Adrenal gland (tissue), 12 donors: ENCODE data around the gene SLC25A45. TPM values are rescaled to one million over a fixed set of nuclear protein-coding genes. Genes with fewer than 3 reads are reported as not detected.

Source experiments
- DNase-seq, 7 donors: peaks; one replicate each; pipeline ENCODE4 v3.0.0-alpha.2; 2019 to 2020
- H3K27ac ChIP-seq, 5 donors: fragments of 200-600 bp; sonication (generic) in 4 of 5; 1 replicate in 3 of 5; 2 replicates in 2 of 5; pipeline versions ENCODE4 v1.5.1 to v1.8.0; 2016 to 2020; ENCODE audit warnings: mild to moderate bottlenecking in 1 of 5
- H3K27me3 ChIP-seq: fragments of 200-600 bp; 2 replicates; pipeline ENCODE4 v1.8.0; 2021
- H3K36me3 ChIP-seq, 2 donors: fragments of 200-600 bp; replicated peaks in 1 of 2; 1 replicate in 1 of 2; 2 replicates in 1 of 2; pipeline versions ENCODE4 v1.5.1 to v1.8.0; 2018 to 2022
- H3K4me1 ChIP-seq, 2 donors: fragments of 200-600 bp; replicated peaks in 1 of 2; 1 replicate in 1 of 2; 2 replicates in 1 of 2; pipeline versions ENCODE4 v1.5.1 to v1.8.0; 2018 to 2021
- H3K4me3 ChIP-seq, 4 donors: fragments of 200-600 bp; sonication (generic) in 3 of 4; one replicate each; pipeline ENCODE4 v1.5.1; 2016 to 2018
- H3K9me3 ChIP-seq, 3 donors: fragments of 200-600 bp; sonication (generic) in 1 of 3; replicated peaks in 1 of 3; 1 replicate in 2 of 3; 2 replicates in 1 of 3; pipeline versions ENCODE4 v1.5.1 to v1.8.0; 2016 to 2021
- CTCF ChIP-seq, 6 experiments: fragments of 450-650 bp in 4 of 6; fragments of 200-600 bp in 2 of 6; sonication (generic) in 1 of 6; IDR thresholded peaks; 1 replicate in 5 of 6; 2 replicates in 1 of 6; pipeline versions ENCODE4 v1.5.1 to v1.8.0; 2016 to 2021; ENCODE audit warnings: antibody characterized with exemption in 6 of 6, mild to moderate bottlenecking in 2 of 6, moderate library complexity in 1 of 6
- POLR2A ChIP-seq, 2 donors: fragments of 450-650 bp; IDR thresholded peaks; one replicate each; pipeline ENCODE4 v1.6.1; 2017; ENCODE audit warnings: antibody characterized with exemption in 2 of 2, mild to moderate bottlenecking in 2 of 2, moderate library complexity in 1 of 2
- WGBS, 4 donors: extraction: QIAGEN DNeasy Blood & Tissue Kit in 2 of 4; methylation state at CpG; one replicate each; pipeline versions ENCODE4 v1.1.5 to v1.1.7; 2013 to 2017; 5-methylcytosine and 5-hydroxymethylcytosine counted together
- intact Hi-C, 2 donors: fragments of 100-400 bp; cut with DNase I; formaldehyde crosslinking; loops; one replicate each; pipeline versions ENCODE4 v1.14.1 to v1.15.0; 2022 to 2023
- polyA plus RNA-seq, 3 donors: library from polyadenylated mRNA; stranded (reverse); fragments of 200-250 nt in 2 of 3; fragments of 350-450 nt in 1 of 3; fragmentation: Illumina TruSeq in 1 of 3; extraction: RNeasy Lipid Tissue Mini Kit (QIAGEN cat#74804) in 1 of 3; gene quantifications; one replicate each; pipeline ENCODE4 v1.2.3, GENCODE V29; 2013 to 2014
- total RNA-seq, 9 donors: library from RNA; depleted of rRNA in 4 of 9; stranded (reverse); fragments of >200 nt in 4 of 9; fragments of 120-200 nt in 1 of 9; fragmentation: NEBNext Ultra II Directional in 1 of 9; extraction: Animal tissue kit (Norgen Biotek cat#: 25700) in 1 of 9; gene quantifications; one replicate each; pipeline versions ENCODE4 v1.1.0 to v1.2.4, GENCODE V29; 2013 to 2023
- donor health status: healthy with polysubstance abuse.
- donor health status: Bipolar disorder and iron deficiency.
- donor health status: DM: yes; HTN: yes; CAD: no.
- donor health status: DM: no; HTN: no; CAD: no.
- donor health status: DM: no; HTN: no; CAD: no.
- donor health status: DM: yes; HTN: yes; CAD: no.

Gene SLC25A45
- total and polyA plus RNA-seq, 12 donors = 1.1 to 21.0 (median 6.7) TPM

GRCh38 chr11:65429724-65430405 lies 47.4 kb upstream of the SLC25A45 start:
- no peaks in the 10 kb centered on the region for H3K27me3 ChIP-seq
- H3K4me3 ChIP-seq = peak overlapping the region in 1 of 4 donors; percentile 82
- peak overlapping the region; percentile 71 to 100 (median 91) for H3K27ac ChIP-seq
- H3K4me1 ChIP-seq = peaks cover 25 to 89% of the 10 kb centered on the region in 2 donors
- TF ChIP-seq POLR2A (IDR thresholded peaks at IDR 0.05) = peak; percentile 31 to 72
- peak in 1 of 6 experiments; percentile 8 for TF ChIP-seq CTCF (IDR thresholded peaks at IDR 0.05)
- H3K36me3 ChIP-seq = peaks cover 0 to 37% of the 10 kb centered on the region in 2 donors
- 6 to 14% (median 10%) methylated on average over 9 of the region's 9 CpGs for WGBS, 4 donors
- DNase-seq = peak; percentile 77 to 88 (median 85)
- no peaks in the 10 kb centered on the region for H3K9me3 ChIP-seq
- intact Hi-C loops = no loop called here

DNA sequence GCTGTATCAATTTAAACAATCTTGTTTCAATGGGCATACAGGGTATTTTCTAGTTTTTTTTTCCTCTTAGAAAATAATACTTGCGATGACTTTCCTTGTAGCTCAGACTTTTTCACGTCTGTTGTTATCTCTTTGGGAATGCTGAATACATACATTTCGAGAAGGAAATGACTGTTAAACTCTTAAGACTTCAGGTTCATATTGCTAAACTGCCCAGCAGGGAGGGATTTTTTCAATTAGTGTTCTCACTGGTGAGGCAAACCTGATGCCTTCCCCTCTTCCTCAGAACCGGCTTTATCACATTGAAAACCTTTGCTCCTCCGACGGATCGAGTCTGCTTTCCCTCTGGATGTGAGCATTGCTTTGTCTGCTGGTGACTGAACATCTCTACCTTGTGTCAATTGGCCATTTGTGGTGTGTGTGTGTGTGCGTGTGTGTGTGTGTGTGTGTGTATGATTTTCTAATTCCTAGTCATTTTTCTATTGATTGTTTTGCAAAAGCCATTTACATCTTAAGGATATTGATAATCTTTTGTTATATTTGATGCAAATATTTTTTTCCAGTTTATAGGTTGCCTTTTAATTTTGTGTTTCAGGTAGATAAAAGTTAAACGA lies 46.7 kb upstream of the SLC25A45 start:
- Histone ChIP-seq H3K36me3 (peaks cover 0 to 36% of the 10 kb centered on the region in 2 donors), H3K27me3 (no peaks in the 10 kb centered on the region), H3K9me3 (no peaks in the 10 kb centered on the region), H3K4me1 (peaks cover 20 to 82% of the 10 kb centered on the region in 2 donors), H3K27ac (peak overlapping the region; percentile 89 to 100 (median 92)), H3K4me3 (peak overlapping the region in 1 of 4 donors; percentile 82)
- whole genome bisulfite sequencing, 4 donors = 5 to 14% (median 9%) methylated on average over 9 of the region's 9 CpGs
- intact Hi-C loops = no loop called here
- TF ChIP-seq CTCF (IDR thresholded peaks at IDR 0.05) = peak in 2 of 6 experiments; percentile 15 to 21
- TF ChIP-seq POLR2A (IDR thresholded peaks at IDR 0.05) = peak; percentile 44 to 71
- DNase-seq = peak; percentile 49 to 77 (median 63)

DNA sequence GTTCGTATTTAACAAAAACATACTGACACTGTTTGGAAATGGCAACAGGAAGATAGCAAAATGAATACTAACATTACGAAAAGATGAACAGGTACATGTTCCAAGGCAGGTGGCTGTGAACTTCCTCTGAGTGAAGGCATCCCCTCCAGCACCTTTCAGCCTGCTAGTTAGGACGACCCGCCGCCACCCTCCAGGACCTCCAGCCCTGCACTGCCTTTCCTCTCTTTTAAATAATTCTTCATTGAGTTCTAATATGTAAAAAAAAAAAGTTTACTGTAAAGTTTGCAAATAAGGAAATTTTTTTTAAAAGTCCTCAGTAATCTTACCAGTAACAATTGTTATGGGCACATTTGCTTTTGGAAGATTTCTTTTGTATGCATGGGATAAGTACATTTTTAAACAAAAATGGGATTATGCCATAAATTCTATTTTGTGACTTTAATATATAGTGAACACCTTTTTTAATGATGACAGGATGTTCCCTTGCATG lies 46.2 kb upstream of the SLC25A45 start:
- DNase-seq = peak; percentile 41 to 80 (median 64)
- Histone ChIP-seq H3K9me3 (no peaks in the 10 kb centered on the region), H3K36me3 (peaks cover 0 to 36% of the 10 kb centered on the region in 2 donors), H3K4me1 (peaks cover 15 to 76% of the 10 kb centered on the region in 2 donors), H3K4me3 (peak overlapping the region in 2 of 4 donors; percentile 82 to 83), H3K27me3 (no peaks in the 10 kb centered on the region), H3K27ac (peak overlapping the region; percentile 91 to 100 (median 100))
- intact Hi-C loops = no loop called here
- TF ChIP-seq CTCF (IDR thresholded peaks at IDR 0.05) (no peak), POLR2A (IDR thresholded peaks at IDR 0.05) (peak in 1 of 2 donors; percentile 35)
- WGBS, 4 donors = 15 to 23% (median 21%) methylated on average over 5 of the region's 5 CpGs
